HCT116 (cell line): Measurements from ENCODE around the gene EIF3M. TPM values are rescaled to one million over a fixed set of nuclear protein-coding genes. Genes with fewer than 3 reads are reported as not detected.

Experiments
- ATAC-seq: fragments of 200-7000 bp; cut with Tn5 transposase; 2 replicates; pipeline ENCODE4 v1.9.1; 2020; ENCODE audit warnings: mild to moderate bottlenecking, moderate library complexity
- BruUV-seq: library from RNA; stranded (reverse); fragments of 400-500 nt; replicated peaks from 2 replicates; lab custom pipeline; 2021; lab: Mats Ljungman, UMichigan
- CTCF ChIA-PET: fragments of 300-600 bp; sonication (Branson Sonifier 250); formaldehyde crosslinking; loops from one replicate; lab custom pipeline; 2021; ENCODE audit warnings: antibody characterized with exemption; lab: Charles Lee
- POLR2A ChIA-PET: fragments of 300-600, 350-600 bp; sonication (Branson Sonifier 250); formaldehyde crosslinking; loops from one replicate; lab custom pipeline; 2021; ENCODE audit warnings: antibody characterized with exemption; lab: Charles Lee
- RAD21 ChIA-PET, 2 experiments: fragments of 300-600 bp; sonication (Branson Sonifier 250); formaldehyde crosslinking; loops; one replicate each; lab custom pipeline; 2023; ENCODE audit warnings: low total read pairs in 2 of 2; ENCODE audit not compliant: uncharacterized antibody in 2 of 2, unreplicated experiment in 2 of 2, low non-redundant PET in 1 of 2; lab: Charles Lee
- DNase-seq: peaks from one replicate; pipeline ENCODE4 v3.0.0-alpha.2; 2010; ENCODE audit warnings: low read depth, low spot score
- H2AFZ ChIP-seq: fragments of 200-600 bp; shearing (Covaris generic), sonication (generic); 2 replicates; pipeline ENCODE4 v1.6.1; 2017; ENCODE audit warnings: low read depth, mixed run types, mixed read lengths, antibody characterized with exemption, low read length; ENCODE audit not compliant: poor library complexity, severe bottlenecking
- H3K27ac ChIP-seq: 2 replicates; pipeline ENCODE4 v1.5.1; 2012; ENCODE audit warnings: low read depth, low read length
- H3K27me3 ChIP-seq: fragments of 200-600 bp; sonication (generic); 2 replicates; pipeline ENCODE4 v1.6.1; 2016; ENCODE audit warnings: mixed run types, low read length, mixed read lengths; ENCODE audit not compliant: insufficient read depth
- H3K36me3 ChIP-seq, 2 experiments: fragments of 200-500 bp in 1 of 2; fragments of 200-600 bp in 1 of 2; sonication (Bioruptor generic) in 1 of 2; sonication (generic) in 1 of 2; 2 replicates each; pipeline versions ENCODE4 v1.5.1 to v1.6.1; 2014 to 2016; ENCODE audit warnings: low read length in 2 of 2, inconsistent platforms in 1 of 2, mixed read lengths in 1 of 2, mixed run types in 1 of 2; ENCODE audit not compliant: insufficient read depth in 2 of 2, control insufficient read depth in 1 of 2
- H3K4me1 ChIP-seq, 2 experiments: fragments of 200-600 bp in 1 of 2; sonication (generic) in 1 of 2; 2 replicates each; pipeline versions ENCODE4 v1.5.1 to v1.6.1; 2012 to 2017; ENCODE audit warnings: low read length in 2 of 2, inconsistent platforms in 1 of 2, mild to moderate bottlenecking in 1 of 2, mixed read lengths in 1 of 2, mixed run types in 1 of 2, moderate library complexity in 1 of 2; ENCODE audit not compliant: insufficient read depth in 2 of 2, control insufficient read depth in 1 of 2
- H3K4me2 ChIP-seq: fragments of 200-600 bp; sonication (generic); 2 replicates; pipeline ENCODE4 v1.6.1; 2017; ENCODE audit warnings: mixed run types, low read length, mixed read lengths
- H3K4me3 ChIP-seq, 2 experiments: fragments of 200-600 bp in 1 of 2; sonication (generic) in 1 of 2; replicated peaks in 1 of 2; 2 replicates each; pipeline ENCODE4 v1.5.1; 2011 to 2016; ENCODE audit warnings: low read length in 2 of 2, control low read depth in 1 of 2, low read depth in 1 of 2, mild to moderate bottlenecking in 1 of 2, mixed read lengths in 1 of 2, mixed run types in 1 of 2
- H3K79me2 ChIP-seq: fragments of 200-600 bp; sonication (generic); 2 replicates; pipeline ENCODE4 v1.6.1; 2017; ENCODE audit warnings: mild to moderate bottlenecking, mixed run types, low read length, moderate library complexity, mixed read lengths; ENCODE audit not compliant: insufficient read depth
- H3K9ac ChIP-seq: fragments of 200-600 bp; sonication (generic); 2 replicates; pipeline ENCODE4 v1.6.1; 2016; ENCODE audit warnings: low read length, mixed read lengths
- H3K9me2 ChIP-seq: fragments of 200-600 bp; sonication (generic), shearing (Covaris generic); 2 replicates; pipeline ENCODE4 v1.6.1; 2017; ENCODE audit warnings: mixed run types, mild to moderate bottlenecking, moderate library complexity; ENCODE audit not compliant: insufficient read depth
- H3K9me3 ChIP-seq, 2 experiments: fragments of 200-500 bp in 1 of 2; fragments of 200-600 bp in 1 of 2; sonication (Bioruptor generic) in 1 of 2; sonication (generic) in 1 of 2; 2 replicates each; pipeline ENCODE4 v1.6.1; 2014 to 2017; ENCODE audit warnings: low read length in 2 of 2, mixed read lengths in 2 of 2, inconsistent platforms in 1 of 2, low read depth in 1 of 2, mild to moderate bottlenecking in 1 of 2, mixed run types in 1 of 2, moderate library complexity in 1 of 2; ENCODE audit not compliant: control insufficient read depth in 1 of 2, insufficient read depth in 1 of 2
- H4K20me1 ChIP-seq: fragments of 200-600 bp; sonication (generic), shearing (Covaris generic); 2 replicates; pipeline ENCODE4 v1.6.1; 2017; ENCODE audit warnings: mixed run types, mild to moderate bottlenecking, moderate library complexity; ENCODE audit not compliant: insufficient read depth
- CBX3 ChIP-seq: IDR thresholded peaks from 2 replicates; pipeline ENCODE4 v1.6.1; 2012; ENCODE audit warnings: low read depth
- CEBPB ChIP-seq: IDR thresholded peaks from 2 replicates; pipeline ENCODE4 v1.6.1; 2012; ENCODE audit warnings: low read depth
- ELF1 ChIP-seq: IDR thresholded peaks from 2 replicates; pipeline ENCODE4 v1.6.1; 2012; ENCODE audit warnings: low read depth, borderline replicate concordance
- EZH2phosphoT487 ChIP-seq: fragments of 200-600 bp; IDR thresholded peaks from 2 replicates; pipeline ENCODE4 v1.6.1; 2018; ENCODE audit warnings: antibody characterized with exemption, borderline replicate concordance
- JUND ChIP-seq: IDR thresholded peaks from 2 replicates; pipeline ENCODE4 v1.6.1; 2012
- POLR2A ChIP-seq: IDR thresholded peaks from 2 replicates; pipeline ENCODE4 v1.7.0; 2011; ENCODE audit warnings: borderline replicate concordance; ENCODE audit not compliant: insufficient read depth, insufficient read length; ENCODE audit errors: extremely low read depth
- POLR2AphosphoS5 ChIP-seq: IDR thresholded peaks from 2 replicates; pipeline ENCODE4 v1.6.1; 2011; ENCODE audit warnings: mild to moderate bottlenecking, low read depth, low read length, moderate library complexity
- RAD21 ChIP-seq: IDR thresholded peaks from 2 replicates; pipeline ENCODE4 v1.6.1; 2012; ENCODE audit warnings: low read depth, mild to moderate bottlenecking
- SIN3A ChIP-seq: IDR thresholded peaks from 2 replicates; pipeline ENCODE4 v1.6.1; 2012; ENCODE audit warnings: low read depth
- ZFX ChIP-seq: fragments of 450-650 bp; IDR thresholded peaks from 2 replicates; pipeline ENCODE4 v1.6.1; 2017
- intact Hi-C: fragments of 100-400 bp; cut with micrococcal nuclease; formaldehyde crosslinking; loops from 2 replicates; pipeline ENCODE4 v1.10.0; 2022
- total RNA-seq: library from RNA; stranded (reverse); gene quantifications from one replicate; pipeline ENCODE4 v1.2.1, GENCODE V29; 2021; ENCODE audit not compliant: unreplicated experiment
- TF ChIP-seq, protein P1 (sequence below), 3 experiments: fragments of 200-600 bp in 1 of 3; sonication (generic) in 1 of 3; IDR thresholded peaks in 2 of 3; conservative IDR thresholded peaks in 1 of 3; 2 replicates each; pipeline ENCODE4 v1.5.1; 2012 to 2017; ENCODE audit warnings: low read depth in 2 of 3, low read length in 2 of 3, antibody characterized with exemption in 1 of 3, borderline replicate concordance in 1 of 3, control low read depth in 1 of 3, mild to moderate bottlenecking in 1 of 3, mixed read lengths in 1 of 3, mixed run types in 1 of 3, moderate library complexity in 1 of 3; ENCODE audit not compliant: insufficient read depth in 1 of 3
- TF ChIP-seq, protein P2 (sequence below): IDR thresholded peaks from 2 replicates; pipeline ENCODE4 v1.6.1; 2012
- TF ChIP-seq, protein P3 (sequence below): IDR thresholded peaks from 2 replicates; pipeline ENCODE4 v1.6.1; 2011; ENCODE audit warnings: mild to moderate bottlenecking, low read length, moderate library complexity; ENCODE audit not compliant: insufficient replicate concordance; ENCODE audit errors: extremely low read depth
- TF ChIP-seq, protein P4 (sequence below): IDR thresholded peaks from 2 replicates; pipeline ENCODE4 v1.6.1; 2012

Gene EIF3M
- total RNA-seq, 1 experiment from 2014 or later = 346 TPM

DNA sequence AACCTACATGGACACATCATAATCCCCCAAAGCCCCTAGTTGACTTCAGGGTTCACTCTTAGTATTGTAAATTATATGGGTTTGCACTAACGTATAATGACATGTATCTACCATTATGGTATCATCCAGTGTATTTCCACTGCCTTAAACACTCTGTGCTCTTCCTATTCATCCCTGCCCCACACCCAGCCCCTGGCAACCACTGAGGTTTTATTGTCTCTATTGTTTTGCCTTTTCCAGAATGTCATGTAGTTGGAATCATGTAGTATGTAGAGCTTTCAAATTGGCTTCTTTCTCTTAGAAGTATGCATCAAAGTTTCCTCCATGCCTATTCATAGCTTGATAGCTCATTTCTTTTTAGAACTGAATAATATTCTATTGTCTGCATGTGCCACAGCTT, 16.5 kb upstream of the EIF3M start:
- BruUV-seq = no TSS peak
- no peak overlapping the region for H3K27ac ChIP-seq
- POLR2A ChIA-PET = no interaction called here
- DNase-seq = no peak
- H3K79me2 ChIP-seq = no peaks in the 10 kb centered on the region
- peaks cover 5% of the 10 kb centered on the region; the same call in 1 of the 2 replicates for H3K27me3 ChIP-seq
- intact Hi-C loops = no loop called here
- no peaks in the 10 kb centered on the region for H3K9me2 ChIP-seq
- no peak overlapping the region for H3K4me3 ChIP-seq
- H4K20me1 ChIP-seq = no peaks in the 10 kb centered on the region
- no peaks in the 10 kb centered on the region for H3K4me1 ChIP-seq
- no peak overlapping the region for H2AFZ ChIP-seq
- CTCF ChIA-PET = no interaction called here
- H3K9me3 ChIP-seq = no peaks in the 10 kb centered on the region
- RAD21 ChIA-PET = no interaction called here
- no peaks in the 10 kb centered on the region for H3K36me3 ChIP-seq
- no peak for ATAC-seq
- no peak overlapping the region for H3K4me2 ChIP-seq
- H3K9ac ChIP-seq = no peak overlapping the region
- no peak for TF ChIP-seq SIN3A
- TF ChIP-seq, protein P1, sequence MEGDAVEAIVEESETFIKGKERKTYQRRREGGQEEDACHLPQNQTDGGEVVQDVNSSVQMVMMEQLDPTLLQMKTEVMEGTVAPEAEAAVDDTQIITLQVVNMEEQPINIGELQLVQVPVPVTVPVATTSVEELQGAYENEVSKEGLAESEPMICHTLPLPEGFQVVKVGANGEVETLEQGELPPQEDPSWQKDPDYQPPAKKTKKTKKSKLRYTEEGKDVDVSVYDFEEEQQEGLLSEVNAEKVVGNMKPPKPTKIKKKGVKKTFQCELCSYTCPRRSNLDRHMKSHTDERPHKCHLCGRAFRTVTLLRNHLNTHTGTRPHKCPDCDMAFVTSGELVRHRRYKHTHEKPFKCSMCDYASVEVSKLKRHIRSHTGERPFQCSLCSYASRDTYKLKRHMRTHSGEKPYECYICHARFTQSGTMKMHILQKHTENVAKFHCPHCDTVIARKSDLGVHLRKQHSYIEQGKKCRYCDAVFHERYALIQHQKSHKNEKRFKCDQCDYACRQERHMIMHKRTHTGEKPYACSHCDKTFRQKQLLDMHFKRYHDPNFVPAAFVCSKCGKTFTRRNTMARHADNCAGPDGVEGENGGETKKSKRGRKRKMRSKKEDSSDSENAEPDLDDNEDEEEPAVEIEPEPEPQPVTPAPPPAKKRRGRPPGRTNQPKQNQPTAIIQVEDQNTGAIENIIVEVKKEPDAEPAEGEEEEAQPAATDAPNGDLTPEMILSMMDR (IDR thresholded peaks at IDR 0.05 in 2 of 3, conservative IDR thresholded peaks at IDR 0.05 in 1 of 3; ENCODE audit: borderline replicate concordance in 1 of 3, insufficient read depth in 1 of 3, low read depth in 2 of 3, low read length in 2 of 3) = no peak
- TF ChIP-seq ZFX = no peak
- TF ChIP-seq CEBPB = no peak
- TF ChIP-seq, protein P2, sequence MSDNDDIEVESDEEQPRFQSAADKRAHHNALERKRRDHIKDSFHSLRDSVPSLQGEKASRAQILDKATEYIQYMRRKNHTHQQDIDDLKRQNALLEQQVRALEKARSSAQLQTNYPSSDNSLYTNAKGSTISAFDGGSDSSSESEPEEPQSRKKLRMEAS = no peak
- TF ChIP-seq CBX3 = no peak
- no peak for TF ChIP-seq EZH2phosphoT487
- TF ChIP-seq RAD21 = no peak
- TF ChIP-seq POLR2AphosphoS5 = no peak
- TF ChIP-seq, protein P3, sequence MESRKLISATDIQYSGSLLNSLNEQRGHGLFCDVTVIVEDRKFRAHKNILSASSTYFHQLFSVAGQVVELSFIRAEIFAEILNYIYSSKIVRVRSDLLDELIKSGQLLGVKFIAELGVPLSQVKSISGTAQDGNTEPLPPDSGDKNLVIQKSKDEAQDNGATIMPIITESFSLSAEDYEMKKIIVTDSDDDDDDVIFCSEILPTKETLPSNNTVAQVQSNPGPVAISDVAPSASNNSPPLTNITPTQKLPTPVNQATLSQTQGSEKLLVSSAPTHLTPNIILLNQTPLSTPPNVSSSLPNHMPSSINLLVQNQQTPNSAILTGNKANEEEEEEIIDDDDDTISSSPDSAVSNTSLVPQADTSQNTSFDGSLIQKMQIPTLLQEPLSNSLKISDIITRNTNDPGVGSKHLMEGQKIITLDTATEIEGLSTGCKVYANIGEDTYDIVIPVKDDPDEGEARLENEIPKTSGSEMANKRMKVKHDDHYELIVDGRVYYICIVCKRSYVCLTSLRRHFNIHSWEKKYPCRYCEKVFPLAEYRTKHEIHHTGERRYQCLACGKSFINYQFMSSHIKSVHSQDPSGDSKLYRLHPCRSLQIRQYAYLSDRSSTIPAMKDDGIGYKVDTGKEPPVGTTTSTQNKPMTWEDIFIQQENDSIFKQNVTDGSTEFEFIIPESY = no peak
- TF ChIP-seq, protein P4, sequence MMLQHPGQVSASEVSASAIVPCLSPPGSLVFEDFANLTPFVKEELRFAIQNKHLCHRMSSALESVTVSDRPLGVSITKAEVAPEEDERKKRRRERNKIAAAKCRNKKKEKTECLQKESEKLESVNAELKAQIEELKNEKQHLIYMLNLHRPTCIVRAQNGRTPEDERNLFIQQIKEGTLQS = no peak
- no peak for TF ChIP-seq ELF1
- no peak for TF ChIP-seq POLR2A
- no peak for TF ChIP-seq JUND
